Ishikawa (cell line): ENCODE results near the gene CASD1.

Source experiments
- FOXM1 ChIP-seq: IDR thresholded peaks from 2 replicates; pipeline ENCODE4 v1.6.1; 2012; ENCODE audit warnings: low read depth, borderline replicate concordance
- RAD21 ChIP-seq: IDR thresholded peaks from 2 replicates; pipeline ENCODE4 v1.6.1; 2012; ENCODE audit warnings: low read depth
- REST ChIP-seq: IDR thresholded peaks from 2 replicates; pipeline ENCODE4 v1.6.1; 2012; ENCODE audit warnings: low read depth, mild to moderate bottlenecking
- TAF1 ChIP-seq: IDR thresholded peaks from 2 replicates; pipeline ENCODE4 v1.6.1; 2012; ENCODE audit warnings: low read depth, mild to moderate bottlenecking
- USF1 ChIP-seq: IDR thresholded peaks from 2 replicates; pipeline ENCODE4 v1.6.1; 2012
- ZBTB7A ChIP-seq: IDR thresholded peaks from 2 replicates; pipeline ENCODE4 v1.6.1; 2012; ENCODE audit warnings: low read depth

GRCh38 chr7:94510582-94511496 lies 1.2 kb downstream of the CASD1 start:
- TF ChIP-seq REST: peak; percentile 79
- no peak for TF ChIP-seq ZBTB7A
- no peak for TF ChIP-seq TAF1
- no peak for TF ChIP-seq RAD21
- TF ChIP-seq FOXM1: no peak
- TF ChIP-seq USF1: no peak
